Measurements from ENCODE around the gene ABI2.

DNA sequence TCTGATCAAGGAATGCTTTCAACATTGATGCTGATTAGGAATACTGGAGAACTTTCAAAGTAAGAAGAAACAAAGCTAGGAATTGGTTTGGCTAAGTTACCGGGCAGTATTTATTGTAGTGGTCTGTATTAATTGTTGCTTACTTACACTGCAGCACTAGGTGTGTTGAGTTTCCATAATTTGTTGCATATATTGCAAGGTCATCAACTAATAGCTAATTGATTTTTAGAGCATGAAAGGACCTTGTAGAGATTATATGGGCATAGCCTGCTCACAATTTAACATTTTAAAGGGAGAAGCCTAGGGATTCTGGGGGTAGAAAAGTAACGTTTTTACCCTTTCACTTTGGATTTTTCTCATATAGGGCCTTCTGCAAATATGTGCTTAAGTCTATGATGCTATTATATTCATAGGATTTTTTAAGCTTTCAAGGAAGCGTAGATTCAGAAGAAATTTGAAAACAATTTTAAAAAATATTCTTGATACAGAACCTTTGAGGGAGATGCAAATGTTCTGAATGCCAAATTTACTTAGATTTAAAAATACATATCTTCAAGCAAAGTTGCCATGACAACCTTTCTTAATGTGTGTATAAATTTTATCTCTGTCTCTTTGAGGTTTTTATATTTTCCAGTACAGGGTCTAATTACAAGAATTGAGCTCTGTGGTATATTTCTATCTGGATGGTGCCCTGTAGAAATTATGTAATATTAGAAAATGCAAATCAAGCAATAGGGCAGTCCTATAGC lies 17.3 kb upstream of the ABI2 start:
- TF ChIP-seq, protein P1, sequence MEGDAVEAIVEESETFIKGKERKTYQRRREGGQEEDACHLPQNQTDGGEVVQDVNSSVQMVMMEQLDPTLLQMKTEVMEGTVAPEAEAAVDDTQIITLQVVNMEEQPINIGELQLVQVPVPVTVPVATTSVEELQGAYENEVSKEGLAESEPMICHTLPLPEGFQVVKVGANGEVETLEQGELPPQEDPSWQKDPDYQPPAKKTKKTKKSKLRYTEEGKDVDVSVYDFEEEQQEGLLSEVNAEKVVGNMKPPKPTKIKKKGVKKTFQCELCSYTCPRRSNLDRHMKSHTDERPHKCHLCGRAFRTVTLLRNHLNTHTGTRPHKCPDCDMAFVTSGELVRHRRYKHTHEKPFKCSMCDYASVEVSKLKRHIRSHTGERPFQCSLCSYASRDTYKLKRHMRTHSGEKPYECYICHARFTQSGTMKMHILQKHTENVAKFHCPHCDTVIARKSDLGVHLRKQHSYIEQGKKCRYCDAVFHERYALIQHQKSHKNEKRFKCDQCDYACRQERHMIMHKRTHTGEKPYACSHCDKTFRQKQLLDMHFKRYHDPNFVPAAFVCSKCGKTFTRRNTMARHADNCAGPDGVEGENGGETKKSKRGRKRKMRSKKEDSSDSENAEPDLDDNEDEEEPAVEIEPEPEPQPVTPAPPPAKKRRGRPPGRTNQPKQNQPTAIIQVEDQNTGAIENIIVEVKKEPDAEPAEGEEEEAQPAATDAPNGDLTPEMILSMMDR (IDR thresholded peaks at IDR 0.05 in 4 of 5, conservative IDR thresholded peaks at IDR 0.05 in 1 of 5), result no peak
- TF ChIP-seq POLR2A (IDR thresholded peaks at IDR 0.05), result no peak

Measured in gastrocnemius medialis (tissue), 4 donors.